Activated T-helper 2 cell treated with anti-CD3 and anti-CD28 coated beads, Interferon-gamma antibody, Interleukin-2, Interleukin-4, amounts not matched to agents 10 μg/mL and 5 μg/mL and 100 μg/mL, durations not matched to agents 14 hours and 24 hours and 36 hours (primary cell): ENCODE results near the gene CD48. TPM values are rescaled to one million over a fixed set of nuclear protein-coding genes. Genes with fewer than 3 reads are reported as not detected.

Experiments used
- DNase-seq: peaks from one replicate; pipeline ENCODE4 v3.0.0; 2021; ENCODE audit warnings: low spot score
- H3K27ac Mint-ChIP-seq: one replicate; pipeline ENCODE4 v1.8.0; 2021; ENCODE audit warnings: mixed read lengths
- H3K27me3 Mint-ChIP-seq: one replicate; pipeline ENCODE4 v1.8.0; 2021; ENCODE audit warnings: low read depth, mixed read lengths
- H3K36me3 Mint-ChIP-seq: one replicate; pipeline ENCODE4 v1.8.0; 2021; ENCODE audit warnings: low read depth, mixed read lengths
- H3K4me1 Mint-ChIP-seq: one replicate; pipeline ENCODE4 v1.8.0; 2021; ENCODE audit warnings: low read depth, mixed read lengths
- H3K4me3 Mint-ChIP-seq: one replicate; pipeline ENCODE4 v1.8.0; 2021; ENCODE audit warnings: low read depth, mild to moderate bottlenecking, moderate library complexity, mixed read lengths
- H3K9me3 Mint-ChIP-seq: one replicate; pipeline ENCODE4 v1.8.0; 2021; ENCODE audit warnings: mixed read lengths
- intact Hi-C: fragments of 100-400 bp; cut with micrococcal nuclease; formaldehyde crosslinking; loops from one replicate; pipeline ENCODE4 v1.15.1; 2023
- total RNA-seq: library from RNA; stranded (reverse); gene quantifications from 2 replicates; pipeline ENCODE4 v1.2.3, GENCODE V29; 2022

Gene CD48
- total RNA-seq, 1 donor from 2014 or later, result 101 TPM

DNA sequence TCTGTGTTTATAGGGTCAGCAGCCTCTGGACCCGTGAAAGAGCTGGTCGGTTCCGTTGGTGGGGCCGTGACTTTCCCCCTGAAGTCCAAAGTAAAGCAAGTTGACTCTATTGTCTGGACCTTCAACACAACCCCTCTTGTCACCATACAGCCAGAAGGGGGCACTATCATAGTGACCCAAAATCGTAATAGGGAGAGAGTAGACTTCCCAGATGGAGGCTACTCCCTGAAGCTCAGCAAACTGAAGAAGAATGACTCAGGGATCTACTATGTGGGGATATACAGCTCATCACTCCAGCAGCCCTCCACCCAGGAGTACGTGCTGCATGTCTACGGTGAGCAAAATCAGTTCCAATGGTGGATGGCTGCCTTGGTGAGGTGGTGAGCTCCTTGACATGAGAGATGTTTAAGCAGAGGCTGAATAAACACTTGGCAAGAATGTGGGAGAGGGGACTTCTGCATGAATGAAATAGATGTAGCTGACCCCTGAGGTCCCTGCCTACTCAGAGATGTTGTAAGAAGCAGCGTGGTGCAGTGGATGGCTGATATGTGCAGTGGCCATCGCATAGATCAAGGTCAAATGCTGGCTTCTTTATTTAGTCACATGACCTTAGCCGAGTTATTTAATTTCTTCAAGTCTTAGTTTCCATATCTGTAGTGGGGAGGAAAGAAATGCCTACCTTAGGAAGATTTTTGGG is 36.7 kb upstream of the CD48 start:
- H3K27ac Mint-ChIP-seq, result no peak overlapping the region
- peaks cover 82% of the 10 kb centered on the region for H3K4me1 Mint-ChIP-seq
- no peaks in the 10 kb centered on the region for H3K9me3 Mint-ChIP-seq
- no peak for DNase-seq
- H3K4me3 Mint-ChIP-seq, result no peak overlapping the region
- intact Hi-C loops, result no loop called here
- peaks cover 12% of the 10 kb centered on the region for H3K36me3 Mint-ChIP-seq
- no peaks in the 10 kb centered on the region for H3K27me3 Mint-ChIP-seq

GRCh38 chr1:160747717-160748116 is 36.1 kb upstream of the CD48 start:
- intact Hi-C loops, result no loop called here
- no peak overlapping the region for H3K27ac Mint-ChIP-seq
- H3K27me3 Mint-ChIP-seq, result no peaks in the 10 kb centered on the region
- H3K9me3 Mint-ChIP-seq, result no peaks in the 10 kb centered on the region
- H3K4me3 Mint-ChIP-seq, result no peak overlapping the region
- H3K36me3 Mint-ChIP-seq, result peaks cover 16% of the 10 kb centered on the region
- DNase-seq, result no peak
- peaks cover 83% of the 10 kb centered on the region for H3K4me1 Mint-ChIP-seq

DNA sequence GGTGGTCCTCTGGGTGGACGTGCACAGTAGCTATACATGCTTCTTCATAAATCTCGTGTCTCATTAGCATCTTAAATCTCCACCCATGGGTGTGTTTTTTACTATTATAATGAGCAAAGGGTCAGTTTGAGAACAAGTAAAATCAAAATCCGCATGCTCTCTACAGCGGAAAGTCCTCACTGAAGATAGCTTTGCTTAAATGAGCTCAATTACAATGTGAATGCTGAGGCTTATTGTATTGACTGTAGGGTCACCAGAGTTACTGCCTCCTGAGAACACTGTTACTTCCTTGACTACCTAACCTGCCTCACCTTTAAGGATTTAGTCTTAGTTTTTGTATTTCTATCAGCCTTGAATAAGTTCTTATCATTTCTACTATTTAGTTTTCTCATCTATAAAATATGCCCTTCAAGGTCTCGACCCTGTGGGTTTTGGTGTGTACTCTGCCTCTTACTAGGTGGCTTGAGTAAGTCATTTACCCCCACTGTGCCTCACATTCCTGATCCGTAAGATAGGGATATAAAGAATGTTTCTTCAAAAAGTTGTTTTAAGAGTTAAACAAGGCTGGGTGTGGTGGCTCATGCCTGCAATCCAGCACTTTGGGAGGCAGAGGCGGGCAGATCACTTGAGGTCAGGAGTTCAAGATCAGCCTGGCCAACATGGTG is 35.3 kb upstream of the CD48 start:
- intact Hi-C loops, result no loop called here
- no peak overlapping the region for H3K4me3 Mint-ChIP-seq
- no peak overlapping the region for H3K27ac Mint-ChIP-seq
- no peaks in the 10 kb centered on the region for H3K27me3 Mint-ChIP-seq
- no peaks in the 10 kb centered on the region for H3K9me3 Mint-ChIP-seq
- peaks cover 83% of the 10 kb centered on the region for H3K4me1 Mint-ChIP-seq
- peaks cover 20% of the 10 kb centered on the region for H3K36me3 Mint-ChIP-seq
- DNase-seq, result no peak

- Mint-ChIP-seq H3K9me3 (no peaks in the 10 kb centered on the region), H3K27ac (no peak overlapping the region)
These were observed 33.9 kb upstream of the CD48 start for GRCh38 chr1:160745551-160745950.

GRCh38 chr1:160744852-160745520 is 33.4 kb upstream of the CD48 start:
- H3K4me1 Mint-ChIP-seq, result peaks cover 78% of the 10 kb centered on the region
- H3K27me3 Mint-ChIP-seq, result no peaks in the 10 kb centered on the region
- H3K9me3 Mint-ChIP-seq, result no peaks in the 10 kb centered on the region
- H3K36me3 Mint-ChIP-seq, result peaks cover 13% of the 10 kb centered on the region
- no peak overlapping the region for H3K4me3 Mint-ChIP-seq
- H3K27ac Mint-ChIP-seq, result peak overlapping the region; percentile 74
- intact Hi-C loops, result no loop called here
- DNase-seq, result no peak

More at GRCh38 chr1:160745551-160745950, 33.9 kb upstream of the CD48 start:
- Mint-ChIP-seq H3K27me3 (no peaks in the 10 kb centered on the region), H3K4me3 (no peak overlapping the region), H3K36me3 (peaks cover 15% of the 10 kb centered on the region), H3K4me1 (peaks cover 80% of the 10 kb centered on the region)
- intact Hi-C loops, result no loop called here
- DNase-seq, result no peak

DNA sequence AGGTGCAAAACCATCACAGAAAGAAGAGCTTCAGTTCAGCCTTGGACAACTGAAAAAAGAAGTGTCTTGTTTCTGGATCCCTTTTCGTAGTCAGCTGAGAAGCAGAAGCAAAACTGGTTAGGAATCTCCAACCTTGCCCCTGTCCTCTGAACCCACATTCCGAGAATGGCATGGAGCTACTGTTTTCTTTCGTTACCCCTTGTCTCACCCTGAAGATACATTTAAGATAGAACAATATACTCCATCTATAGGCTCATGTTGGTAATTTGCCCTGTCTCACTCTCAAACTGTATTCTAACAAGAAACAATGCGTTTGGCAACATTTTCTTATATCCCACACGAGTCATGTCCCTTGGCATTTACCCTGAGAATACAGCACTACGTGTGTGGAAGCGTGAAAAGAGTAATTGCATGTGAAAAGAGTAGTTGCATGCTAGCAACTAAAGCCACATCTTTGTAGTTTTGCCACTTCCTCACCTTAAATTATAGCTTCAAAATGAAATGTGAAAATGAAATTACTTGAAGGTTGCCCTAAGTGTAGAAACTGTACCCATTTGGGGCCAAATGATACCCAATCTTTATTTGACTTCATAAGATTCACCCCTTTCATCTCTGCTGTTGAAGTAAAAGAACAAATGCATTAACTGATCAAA is 32.7 kb upstream of the CD48 start:
- Mint-ChIP-seq H3K27ac (peak overlapping the region; percentile 74), H3K27me3 (no peaks in the 10 kb centered on the region), H3K4me3 (peak overlapping the region; percentile 28), H3K4me1 (peaks cover 83% of the 10 kb centered on the region), H3K9me3 (no peaks in the 10 kb centered on the region), H3K36me3 (peaks cover 13% of the 10 kb centered on the region)
- DNase-seq, result no peak
- intact Hi-C loops, result no loop called here

DNA sequence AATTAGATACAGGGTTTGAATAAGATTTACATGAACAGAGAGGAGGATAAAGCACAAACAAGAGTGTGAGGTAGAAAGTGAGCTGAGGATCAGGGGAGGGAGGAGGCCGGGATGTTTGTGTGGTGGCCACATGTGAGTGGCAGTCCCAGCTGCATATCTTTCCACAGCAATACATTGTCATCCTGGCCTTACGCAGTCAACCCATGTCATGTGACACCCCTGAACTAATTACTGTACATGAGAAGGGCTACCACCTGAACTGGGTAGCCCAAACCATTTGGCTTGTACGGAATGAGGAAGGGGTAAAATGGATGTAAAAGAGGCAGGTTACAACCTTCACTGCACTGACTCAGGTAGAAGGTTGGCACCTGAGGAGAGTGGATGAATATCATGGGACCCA is 31.6 kb upstream of the CD48 start:
- Mint-ChIP-seq H3K9me3 (peaks cover 2% of the 10 kb centered on the region), H3K4me3 (peak overlapping the region; percentile 9), H3K4me1 (peaks cover 82% of the 10 kb centered on the region), H3K27ac (peak overlapping the region; percentile 62), H3K36me3 (peaks cover 13% of the 10 kb centered on the region), H3K27me3 (no peaks in the 10 kb centered on the region)
- DNase-seq, result no peak
- intact Hi-C loops, result no loop called here

DNA sequence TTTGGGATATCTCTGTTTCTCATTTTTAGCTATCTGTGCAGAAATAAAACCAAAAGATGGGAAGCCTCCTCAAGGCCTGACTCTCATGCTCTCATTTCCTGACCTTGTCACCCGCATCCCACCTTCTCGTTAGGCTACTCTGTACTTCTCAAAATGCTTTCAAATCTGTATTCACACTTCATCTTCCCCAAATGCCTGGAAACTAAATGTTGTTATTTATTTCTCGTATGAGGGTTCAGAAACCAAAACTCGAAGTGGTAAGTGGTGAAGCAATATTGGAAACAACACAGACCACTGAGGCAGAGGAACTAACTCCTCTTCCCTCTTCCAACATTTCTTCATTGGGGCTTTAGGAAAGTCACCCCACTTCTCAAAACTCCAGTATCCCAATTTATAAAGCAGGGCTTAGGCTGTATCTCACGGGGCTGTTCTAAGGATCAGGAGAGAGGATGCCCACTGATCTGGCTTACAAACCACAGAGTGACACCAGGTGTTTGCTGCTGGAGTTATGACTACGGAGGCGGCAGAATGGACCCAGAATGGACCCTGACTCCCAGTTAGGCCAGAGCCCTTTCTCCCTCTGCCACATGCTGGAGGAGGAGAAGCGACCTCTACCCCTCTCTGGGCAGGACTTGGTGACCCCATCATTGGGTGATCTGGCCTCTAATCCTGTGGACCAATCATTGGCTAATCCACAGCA is 31.0 kb upstream of the CD48 start:
- H3K4me1 Mint-ChIP-seq, result peaks cover 79% of the 10 kb centered on the region
- no peak for DNase-seq
- intact Hi-C loops, result no loop called here
- peaks cover 16% of the 10 kb centered on the region for H3K36me3 Mint-ChIP-seq
- H3K27ac Mint-ChIP-seq, result peak overlapping the region; percentile 62
- H3K27me3 Mint-ChIP-seq, result no peaks in the 10 kb centered on the region
- peaks cover 9% of the 10 kb centered on the region for H3K9me3 Mint-ChIP-seq
- H3K4me3 Mint-ChIP-seq, result peak overlapping the region; percentile 9

- H3K4me3 Mint-ChIP-seq, result no peak overlapping the region
- H3K4me1 Mint-ChIP-seq, result peaks cover 74% of the 10 kb centered on the region
- intact Hi-C loops, result no loop called here
- DNase-seq, result no peak
- H3K27me3 Mint-ChIP-seq, result no peaks in the 10 kb centered on the region
- H3K36me3 Mint-ChIP-seq, result peaks cover 20% of the 10 kb centered on the region
- peaks cover 15% of the 10 kb centered on the region for H3K9me3 Mint-ChIP-seq
- H3K27ac Mint-ChIP-seq, result peak overlapping the region; percentile 62
These were observed 30.2 kb upstream of the CD48 start for GRCh38 chr1:160741612-160742348.

- H3K4me1 Mint-ChIP-seq, result peaks cover 69% of the 10 kb centered on the region
- peaks cover 27% of the 10 kb centered on the region for H3K36me3 Mint-ChIP-seq
- H3K27ac Mint-ChIP-seq, result peak overlapping the region; percentile 8
- no peak for DNase-seq
- intact Hi-C loops, result no loop called here
- no peaks in the 10 kb centered on the region for H3K27me3 Mint-ChIP-seq
- H3K9me3 Mint-ChIP-seq, result peaks cover 19% of the 10 kb centered on the region
- H3K4me3 Mint-ChIP-seq, result peak overlapping the region; percentile 3
These were observed 29.5 kb upstream of the CD48 start for GRCh38 chr1:160741092-160741501.

GRCh38 chr1:160740133-160740688 is 28.6 kb upstream of the CD48 start:
- Mint-ChIP-seq H3K9me3 (peaks cover 27% of the 10 kb centered on the region), H3K27me3 (no peaks in the 10 kb centered on the region), H3K4me1 (peaks cover 61% of the 10 kb centered on the region), H3K27ac (no peak overlapping the region), H3K36me3 (peaks cover 33% of the 10 kb centered on the region), H3K4me3 (no peak overlapping the region)
- intact Hi-C loops, result no loop called here
- no peak for DNase-seq
